Hepatocyte (in vitro differentiated cells): ENCODE results near the gene RAB33B.

ENCODE experiments used
- EZH2 ChIP-seq: fragments of 200-600 bp; sonication (generic); IDR thresholded peaks from 2 replicates; pipeline ENCODE4 v1.6.1; 2016; ENCODE audit warnings: antibody characterized with exemption, mild to moderate bottlenecking, borderline replicate concordance
- TF ChIP-seq, protein P1 (sequence below): fragments of 200-600 bp; sonication (generic); IDR thresholded peaks from 2 replicates; pipeline ENCODE4 v1.5.1; 2016; ENCODE audit warnings: antibody characterized with exemption, mild to moderate bottlenecking; ENCODE audit not compliant: poor library complexity

- TF ChIP-seq, protein P1, sequence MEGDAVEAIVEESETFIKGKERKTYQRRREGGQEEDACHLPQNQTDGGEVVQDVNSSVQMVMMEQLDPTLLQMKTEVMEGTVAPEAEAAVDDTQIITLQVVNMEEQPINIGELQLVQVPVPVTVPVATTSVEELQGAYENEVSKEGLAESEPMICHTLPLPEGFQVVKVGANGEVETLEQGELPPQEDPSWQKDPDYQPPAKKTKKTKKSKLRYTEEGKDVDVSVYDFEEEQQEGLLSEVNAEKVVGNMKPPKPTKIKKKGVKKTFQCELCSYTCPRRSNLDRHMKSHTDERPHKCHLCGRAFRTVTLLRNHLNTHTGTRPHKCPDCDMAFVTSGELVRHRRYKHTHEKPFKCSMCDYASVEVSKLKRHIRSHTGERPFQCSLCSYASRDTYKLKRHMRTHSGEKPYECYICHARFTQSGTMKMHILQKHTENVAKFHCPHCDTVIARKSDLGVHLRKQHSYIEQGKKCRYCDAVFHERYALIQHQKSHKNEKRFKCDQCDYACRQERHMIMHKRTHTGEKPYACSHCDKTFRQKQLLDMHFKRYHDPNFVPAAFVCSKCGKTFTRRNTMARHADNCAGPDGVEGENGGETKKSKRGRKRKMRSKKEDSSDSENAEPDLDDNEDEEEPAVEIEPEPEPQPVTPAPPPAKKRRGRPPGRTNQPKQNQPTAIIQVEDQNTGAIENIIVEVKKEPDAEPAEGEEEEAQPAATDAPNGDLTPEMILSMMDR: no peak
- no peak for TF ChIP-seq EZH2
Observed at GRCh38 chr4:139511320-139511719, 57.4 kb downstream of the RAB33B start.
